C4-2B (cell line): Measurements from ENCODE around the gene SPPL2B.

ENCODE experiments used
- ZFX ChIP-seq: fragments of 450-650 bp; IDR thresholded peaks from 2 replicates; pipeline ENCODE4 v1.6.1; 2017
- TF ChIP-seq, protein P1 (sequence below): fragments of 450-650 bp; conservative IDR thresholded peaks from 2 replicates; pipeline ENCODE4 v1.5.1; 2017; ENCODE audit warnings: mild to moderate bottlenecking

DNA sequence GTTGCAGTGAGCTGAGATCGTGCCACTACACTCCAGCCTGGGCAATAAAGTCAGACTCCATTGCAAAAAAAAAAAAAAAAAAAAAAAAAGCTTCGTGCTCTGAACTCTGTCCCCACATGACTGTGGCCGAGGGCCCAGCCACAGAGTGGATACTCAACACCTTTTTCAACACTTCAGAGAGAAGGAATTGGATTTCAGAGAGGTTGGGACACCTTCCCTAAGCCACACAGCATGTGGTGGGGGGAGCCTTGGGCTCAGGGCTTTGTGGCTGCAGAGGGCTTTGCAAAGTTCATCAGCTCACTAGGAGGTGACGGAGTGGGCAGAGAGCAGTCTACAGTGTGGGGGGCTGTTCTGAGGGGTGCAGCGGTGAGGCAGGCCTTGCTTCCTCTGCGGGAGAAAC lies 9.6 kb upstream of the SPPL2B start:
- TF ChIP-seq, protein P1, sequence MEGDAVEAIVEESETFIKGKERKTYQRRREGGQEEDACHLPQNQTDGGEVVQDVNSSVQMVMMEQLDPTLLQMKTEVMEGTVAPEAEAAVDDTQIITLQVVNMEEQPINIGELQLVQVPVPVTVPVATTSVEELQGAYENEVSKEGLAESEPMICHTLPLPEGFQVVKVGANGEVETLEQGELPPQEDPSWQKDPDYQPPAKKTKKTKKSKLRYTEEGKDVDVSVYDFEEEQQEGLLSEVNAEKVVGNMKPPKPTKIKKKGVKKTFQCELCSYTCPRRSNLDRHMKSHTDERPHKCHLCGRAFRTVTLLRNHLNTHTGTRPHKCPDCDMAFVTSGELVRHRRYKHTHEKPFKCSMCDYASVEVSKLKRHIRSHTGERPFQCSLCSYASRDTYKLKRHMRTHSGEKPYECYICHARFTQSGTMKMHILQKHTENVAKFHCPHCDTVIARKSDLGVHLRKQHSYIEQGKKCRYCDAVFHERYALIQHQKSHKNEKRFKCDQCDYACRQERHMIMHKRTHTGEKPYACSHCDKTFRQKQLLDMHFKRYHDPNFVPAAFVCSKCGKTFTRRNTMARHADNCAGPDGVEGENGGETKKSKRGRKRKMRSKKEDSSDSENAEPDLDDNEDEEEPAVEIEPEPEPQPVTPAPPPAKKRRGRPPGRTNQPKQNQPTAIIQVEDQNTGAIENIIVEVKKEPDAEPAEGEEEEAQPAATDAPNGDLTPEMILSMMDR = no peak
- TF ChIP-seq ZFX = no peak
